Right hindlimb (tissue), 1 donor: ENCODE results near the gene DAND5.

Experiments used
- DNase-seq: peaks from one replicate; pipeline ENCODE4 v3.0.0-alpha.2; 2018

DAND5 gene

DNA sequence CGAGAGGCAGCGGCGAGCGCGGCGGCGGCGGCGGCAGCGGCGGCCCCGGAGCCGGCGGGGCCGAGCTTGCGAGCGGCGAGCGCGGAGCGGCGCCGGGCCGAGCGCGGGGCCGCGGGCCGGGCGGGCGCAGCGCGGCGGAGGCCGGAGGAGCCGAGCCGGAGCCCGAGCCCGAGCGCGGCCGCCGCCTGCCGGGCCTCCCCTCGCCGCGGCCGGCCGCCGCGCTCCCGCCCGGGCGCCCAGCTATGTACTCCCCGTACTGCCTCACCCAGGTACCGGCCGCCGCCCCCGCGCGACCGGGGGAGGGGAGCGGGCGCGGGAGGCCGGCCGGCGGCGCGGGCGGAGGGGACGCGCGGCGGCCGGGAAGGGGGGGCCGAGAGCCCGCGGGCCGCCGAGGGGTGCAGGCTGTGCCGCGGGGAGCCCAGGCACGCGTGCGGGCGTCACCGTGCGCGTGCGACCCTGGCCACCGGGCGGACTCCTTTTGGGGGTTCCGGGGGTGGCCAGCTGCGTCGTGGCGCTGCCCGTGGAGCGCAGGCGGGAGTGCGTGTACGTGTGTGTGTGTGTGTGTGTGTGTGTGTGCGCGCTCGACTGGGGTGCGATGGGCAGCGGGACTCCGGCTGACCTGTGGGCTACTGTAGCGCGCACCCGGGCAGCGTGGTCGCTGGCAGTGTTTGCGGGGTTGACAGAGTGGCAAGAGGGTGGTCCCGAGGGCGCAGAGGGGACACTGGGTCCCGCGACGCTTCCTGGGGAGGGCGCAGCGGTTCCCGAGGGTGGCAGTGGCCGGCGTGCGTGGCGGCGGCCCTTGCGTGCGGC, 26.4 kb downstream of the DAND5 start:
- no peak for DNase-seq

DNA sequence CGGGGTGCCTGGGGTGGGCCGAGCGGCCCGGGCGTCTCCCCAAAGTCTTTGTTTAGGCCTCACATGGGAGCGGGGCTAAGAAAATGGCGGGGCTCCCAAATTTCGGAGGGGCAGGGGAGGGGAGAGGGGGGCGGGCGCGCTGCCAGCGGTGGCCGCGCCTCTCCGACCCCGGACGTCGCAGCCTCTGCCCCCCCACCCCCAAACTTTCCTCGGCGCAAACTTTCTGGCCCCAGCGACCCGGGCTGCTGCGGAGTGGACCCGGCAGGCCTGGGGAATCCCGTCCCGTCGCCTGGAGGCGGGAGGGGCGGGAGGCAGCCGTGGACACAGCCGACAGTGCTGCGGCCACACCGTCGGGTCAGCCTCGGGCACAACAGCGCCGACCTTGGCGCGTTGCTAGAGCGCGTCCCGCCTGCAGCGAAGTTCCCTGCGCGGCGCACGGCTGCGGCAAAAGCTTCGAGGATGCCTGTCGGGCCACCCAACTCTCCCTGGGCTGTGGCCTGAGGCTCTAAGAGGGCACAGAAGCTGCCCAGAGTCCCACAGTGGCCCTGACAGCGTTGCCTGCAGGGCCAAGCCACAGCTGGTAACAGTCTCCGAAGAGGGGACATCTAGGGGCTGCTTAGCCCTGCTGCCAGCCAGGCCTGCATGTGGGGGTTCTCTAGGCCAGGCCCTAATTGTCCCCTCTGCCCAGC, 27.2 kb downstream of the DAND5 start:
- peak; percentile 66 for DNase-seq

DNA sequence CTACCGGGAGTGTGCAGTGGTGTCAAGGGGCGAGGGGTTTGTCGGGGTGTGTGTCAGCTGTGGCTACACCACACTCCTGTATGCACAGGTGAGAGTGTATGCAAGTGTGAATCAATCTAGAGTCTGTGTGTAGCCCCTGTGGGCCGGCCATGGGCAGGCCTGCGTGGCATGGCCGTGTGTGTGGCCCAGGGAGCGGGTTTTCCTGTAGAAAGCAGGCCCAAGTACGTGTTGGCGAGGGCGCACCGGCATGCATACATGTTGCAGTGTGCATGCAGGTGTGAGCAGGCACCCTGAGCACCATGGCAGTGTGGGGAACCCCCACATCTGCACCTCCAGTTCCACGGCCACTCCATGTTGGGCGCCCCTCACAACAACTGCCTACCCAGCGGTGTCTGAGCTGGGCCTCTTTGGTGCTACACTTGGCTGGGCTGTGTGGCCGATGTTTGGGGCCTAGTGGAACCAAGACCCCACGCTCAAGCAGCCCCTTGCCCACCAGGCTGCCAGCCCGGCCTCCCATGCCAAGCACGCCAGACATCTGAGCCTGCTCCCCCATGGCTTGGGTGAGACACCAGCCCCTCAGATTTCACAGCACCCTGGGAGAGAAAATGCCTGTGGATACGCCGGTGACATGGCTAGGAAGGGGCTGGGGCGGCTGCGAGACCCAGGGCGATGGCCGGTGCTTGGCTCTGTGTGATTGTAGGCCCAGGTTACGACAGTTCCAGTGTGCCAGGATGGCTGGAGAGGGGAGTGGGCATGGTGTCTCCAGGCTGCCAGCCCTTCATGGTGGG, 28.0 kb downstream of the DAND5 start:
- DNase-seq, result peak; percentile 36

DNA sequence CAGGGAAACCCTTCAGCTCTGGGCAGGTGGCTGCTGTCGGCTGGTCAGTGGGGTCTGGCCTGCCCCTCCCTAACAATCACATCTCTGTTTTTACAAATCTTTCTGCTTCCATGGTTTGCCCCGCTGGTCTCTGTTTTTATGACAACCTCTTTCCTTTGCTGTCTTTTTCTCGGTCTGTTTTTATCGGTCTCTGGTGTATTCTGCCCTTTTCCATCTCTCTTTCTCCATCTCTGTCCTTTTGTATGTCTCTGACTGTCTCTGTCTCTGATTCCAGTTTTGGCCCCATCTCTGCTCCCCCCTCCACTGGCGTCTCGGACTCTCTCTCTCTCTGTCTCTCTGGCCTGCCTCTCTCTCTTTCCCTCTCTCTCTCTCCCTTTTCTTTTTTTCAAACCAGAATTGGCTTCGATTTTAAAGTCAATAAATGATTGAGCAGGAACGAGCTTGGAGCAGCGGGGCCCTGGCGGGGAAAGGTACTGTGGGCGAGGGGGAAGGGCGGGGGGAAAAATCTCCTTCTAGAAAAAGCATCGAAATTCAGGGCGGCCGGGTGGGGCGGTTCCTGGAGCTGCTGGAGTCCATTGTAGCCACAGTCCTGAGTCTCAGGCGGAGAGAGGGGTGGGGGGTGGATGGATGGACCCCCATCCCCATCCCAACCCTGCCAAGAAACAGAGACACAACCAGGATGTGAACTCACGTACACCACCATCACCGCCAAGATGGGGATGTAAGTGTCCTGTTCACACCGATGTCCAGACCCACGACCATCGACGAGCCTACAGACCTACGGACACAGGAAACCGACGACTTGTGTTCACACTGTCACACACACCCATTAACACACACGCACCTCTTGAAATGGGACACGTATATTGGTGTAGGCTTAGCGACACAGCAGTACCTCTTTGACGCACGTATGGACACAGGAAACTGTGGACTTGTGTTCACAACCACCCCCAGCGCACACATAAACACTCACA, 28.9 kb downstream of the DAND5 start:
- DNase-seq, result peak; percentile 81

DNA sequence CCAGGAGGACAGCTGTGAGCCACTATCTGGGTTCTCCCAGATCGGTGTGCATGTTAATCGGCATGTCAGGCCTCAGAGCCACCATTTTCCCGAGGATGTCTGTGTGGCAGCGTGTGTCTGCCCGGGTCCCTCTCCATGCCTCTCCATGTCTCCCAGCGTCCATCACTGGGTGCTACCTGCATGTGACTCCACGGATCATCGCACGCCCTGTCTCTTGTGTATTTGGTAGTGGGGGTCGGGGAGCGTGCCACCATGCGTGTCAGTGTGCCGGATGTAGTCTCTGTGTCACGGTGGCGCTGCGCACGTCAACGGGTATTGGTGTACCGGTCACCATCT, 31.8 kb downstream of the DAND5 start:
- no peak for DNase-seq

DNA sequence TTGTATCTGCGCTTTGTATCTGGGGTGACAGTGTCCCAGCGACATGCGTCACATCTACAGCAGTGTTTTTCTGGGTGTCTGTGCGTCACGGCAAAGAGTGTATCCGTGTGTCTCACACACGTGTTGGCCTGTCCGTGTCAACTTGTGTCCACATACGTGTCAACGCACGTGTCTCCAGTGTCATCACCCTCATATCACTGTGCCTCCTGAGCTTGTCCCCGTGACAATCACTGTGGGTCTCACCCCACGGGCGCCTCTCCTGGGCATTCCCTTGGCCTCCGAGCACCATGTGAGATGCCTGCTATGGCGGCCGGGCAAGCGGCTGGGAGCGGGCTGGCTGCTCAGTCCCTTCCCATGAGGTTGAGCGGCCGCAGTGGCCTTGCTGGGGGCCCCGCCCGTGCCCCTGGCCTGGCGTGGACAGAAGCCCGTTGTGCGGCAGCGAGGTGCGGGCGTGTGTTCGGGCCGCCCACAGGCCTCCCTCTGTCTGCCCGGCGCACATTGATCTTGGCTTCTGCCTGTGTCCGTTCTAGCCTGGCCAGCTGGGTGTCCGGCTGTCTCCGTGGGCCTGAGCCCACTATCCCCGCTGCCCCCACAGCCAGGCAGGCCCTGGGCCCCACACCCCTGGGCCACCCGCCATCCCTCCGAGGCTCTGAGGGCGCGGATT, 32.3 kb downstream of the DAND5 start:
- DNase-seq, result no peak

DNA sequence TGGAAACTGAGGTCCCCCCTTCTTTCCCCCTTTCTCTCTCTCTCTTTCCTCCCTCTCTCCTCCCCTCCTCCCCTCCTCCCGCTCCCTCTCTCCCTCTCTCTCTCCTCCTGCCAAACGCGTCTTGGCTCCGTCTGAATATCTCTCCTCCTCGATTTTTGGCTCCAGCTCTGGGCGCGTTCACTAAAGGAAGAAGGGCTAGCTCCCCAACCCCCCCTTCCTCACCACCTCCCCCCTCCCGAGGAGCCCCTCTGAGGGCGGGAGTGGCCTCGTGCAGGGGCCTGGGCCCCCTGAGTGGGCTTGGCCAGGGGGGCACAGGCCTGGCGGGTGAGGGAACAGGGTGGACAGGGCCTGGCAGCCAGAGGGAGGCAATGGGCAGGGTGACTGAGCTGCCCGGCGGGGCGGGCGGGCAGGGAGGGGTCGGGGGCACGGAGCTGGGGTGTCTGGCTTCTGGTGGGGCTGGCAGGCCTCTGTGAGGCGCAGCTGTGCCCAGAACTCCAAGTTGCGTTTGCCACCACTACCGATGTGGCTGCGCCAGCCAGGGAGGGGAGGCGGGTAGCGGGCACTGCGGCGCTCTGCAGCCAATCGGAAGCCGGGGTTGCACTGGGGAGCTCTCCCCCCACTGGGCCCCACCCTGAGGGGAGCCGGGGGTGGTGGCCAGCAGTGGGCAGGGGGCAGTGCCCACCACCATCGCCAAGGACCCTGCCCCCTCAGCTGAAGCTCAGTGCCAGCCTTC, 33.0 kb downstream of the DAND5 start:
- peak; percentile 95 for DNase-seq

DNA sequence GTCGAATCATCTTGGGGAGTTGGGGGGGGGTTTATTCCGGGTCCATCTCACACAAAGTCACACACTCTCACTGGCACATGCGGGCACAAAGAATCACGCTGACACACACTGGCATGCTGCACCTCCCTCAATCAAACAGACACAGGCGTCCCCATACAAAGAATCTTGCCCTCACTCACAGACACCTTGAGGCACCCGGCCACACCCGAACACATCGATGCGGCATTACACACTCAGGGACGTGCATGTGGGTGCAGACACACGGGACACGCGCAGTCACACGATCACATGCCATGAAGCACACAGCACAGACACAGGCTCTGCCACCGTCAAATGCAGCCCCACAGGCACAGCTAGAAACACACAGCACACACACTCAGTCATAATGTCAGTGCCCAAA, 33.7 kb downstream of the DAND5 start:
- no peak for DNase-seq

DNA sequence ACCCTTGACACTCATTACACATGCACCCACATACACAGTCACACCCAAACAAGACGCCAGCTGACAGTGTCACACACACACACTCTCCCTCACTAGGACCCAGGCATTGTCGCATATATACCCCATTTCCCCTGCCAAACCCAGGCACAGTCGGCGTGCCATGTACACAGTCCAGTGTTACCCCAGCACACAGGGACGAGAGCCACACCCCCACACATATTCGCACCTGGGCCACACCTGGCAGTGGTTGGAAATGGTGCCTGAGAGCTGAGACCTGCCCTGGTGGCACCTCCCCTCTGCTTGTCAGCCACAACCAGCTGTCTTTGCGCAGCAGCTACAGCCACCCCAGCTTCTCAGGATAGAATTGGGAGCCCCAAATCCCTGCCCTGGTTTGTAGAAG, 34.9 kb downstream of the DAND5 start:
- no peak for DNase-seq

DNA sequence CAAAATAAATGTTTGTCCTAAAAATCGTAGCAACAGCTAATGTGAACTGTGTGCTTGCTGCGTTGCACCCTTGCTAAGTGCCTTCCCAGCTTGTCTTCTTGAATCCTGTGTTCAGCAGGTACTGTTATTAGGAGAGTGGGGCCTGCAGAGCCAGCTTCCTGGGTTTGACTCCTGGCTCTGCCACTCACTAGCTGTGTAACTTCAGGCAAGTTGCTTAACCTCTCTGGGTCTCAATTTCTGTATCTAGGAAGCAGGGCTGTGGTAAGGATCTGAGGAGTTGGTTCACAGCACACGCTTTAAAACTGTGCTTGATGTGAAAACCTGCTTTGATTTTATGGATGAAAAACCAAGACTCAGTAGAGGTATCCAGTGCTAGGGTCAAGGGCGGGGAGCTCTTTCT, 35.9 kb downstream of the DAND5 start:
- no peak for DNase-seq

DNA sequence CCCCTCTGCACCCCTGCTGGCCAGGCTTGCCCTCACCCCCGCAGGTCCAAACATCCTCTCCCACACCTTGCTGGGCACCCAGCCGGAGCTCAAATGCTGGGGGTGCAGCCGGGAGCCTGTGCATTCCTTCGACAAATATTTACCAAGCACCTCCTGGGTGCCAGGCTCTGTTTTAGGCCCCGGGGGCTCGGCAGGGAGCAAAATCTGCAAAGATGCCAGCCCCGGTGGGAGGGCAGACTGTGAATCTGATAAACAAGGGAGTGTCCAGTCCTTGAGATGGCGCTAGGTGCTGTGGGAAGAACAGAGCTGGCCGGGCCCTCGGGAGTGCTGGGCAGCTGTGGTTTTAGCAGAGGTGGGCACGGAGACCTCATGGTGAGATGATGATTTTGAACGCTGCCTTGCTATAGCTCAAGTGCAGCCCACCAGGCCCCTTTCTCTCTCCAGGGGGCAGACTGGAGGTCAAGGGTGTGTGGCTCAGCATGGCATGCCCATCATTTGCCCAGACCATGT, 36.5 kb downstream of the DAND5 start:
- no peak for DNase-seq

DNA sequence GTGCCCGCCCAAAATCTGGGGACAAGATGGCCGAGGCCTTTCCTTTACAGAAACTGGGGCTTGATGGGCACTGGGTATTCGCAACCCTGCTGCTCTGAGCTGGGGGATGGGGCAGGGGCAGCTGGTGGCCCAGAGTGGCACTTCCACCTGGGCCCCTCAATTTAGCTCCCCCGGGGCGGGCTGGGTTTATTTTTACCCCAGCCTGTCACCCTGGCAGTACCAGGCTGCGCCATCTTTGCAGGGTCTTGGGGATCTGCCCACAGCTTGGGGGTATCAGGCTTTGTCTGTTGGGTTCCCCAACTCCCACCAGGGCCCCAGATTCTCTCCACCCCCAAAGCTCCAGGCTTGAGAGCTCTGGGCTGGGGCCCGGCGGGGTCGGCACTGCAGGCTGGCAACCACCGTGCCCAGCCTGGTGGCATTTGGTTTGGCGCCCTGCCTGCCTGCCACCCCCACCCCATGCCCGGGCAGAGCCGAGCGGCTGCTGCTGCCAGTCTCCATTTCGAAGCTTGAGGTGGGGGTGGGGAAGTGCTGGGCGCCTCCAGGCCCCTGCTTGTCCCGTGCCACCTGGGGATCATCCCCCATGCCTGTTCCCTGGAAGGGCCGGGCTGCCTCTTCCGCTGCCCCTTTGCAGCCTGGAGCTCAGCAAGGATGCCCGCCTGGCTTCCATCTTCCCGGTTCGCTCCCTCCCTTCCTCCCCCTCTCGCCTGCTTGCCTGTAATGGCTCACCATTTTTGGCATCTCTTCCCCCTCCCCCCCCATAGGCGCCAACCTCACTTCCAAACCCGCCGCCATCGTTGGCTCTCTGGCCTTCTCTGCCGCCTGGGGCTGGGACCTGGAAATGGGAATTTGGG, 37.3 kb downstream of the DAND5 start:
- DNase-seq, result peak; percentile 63

DNA sequence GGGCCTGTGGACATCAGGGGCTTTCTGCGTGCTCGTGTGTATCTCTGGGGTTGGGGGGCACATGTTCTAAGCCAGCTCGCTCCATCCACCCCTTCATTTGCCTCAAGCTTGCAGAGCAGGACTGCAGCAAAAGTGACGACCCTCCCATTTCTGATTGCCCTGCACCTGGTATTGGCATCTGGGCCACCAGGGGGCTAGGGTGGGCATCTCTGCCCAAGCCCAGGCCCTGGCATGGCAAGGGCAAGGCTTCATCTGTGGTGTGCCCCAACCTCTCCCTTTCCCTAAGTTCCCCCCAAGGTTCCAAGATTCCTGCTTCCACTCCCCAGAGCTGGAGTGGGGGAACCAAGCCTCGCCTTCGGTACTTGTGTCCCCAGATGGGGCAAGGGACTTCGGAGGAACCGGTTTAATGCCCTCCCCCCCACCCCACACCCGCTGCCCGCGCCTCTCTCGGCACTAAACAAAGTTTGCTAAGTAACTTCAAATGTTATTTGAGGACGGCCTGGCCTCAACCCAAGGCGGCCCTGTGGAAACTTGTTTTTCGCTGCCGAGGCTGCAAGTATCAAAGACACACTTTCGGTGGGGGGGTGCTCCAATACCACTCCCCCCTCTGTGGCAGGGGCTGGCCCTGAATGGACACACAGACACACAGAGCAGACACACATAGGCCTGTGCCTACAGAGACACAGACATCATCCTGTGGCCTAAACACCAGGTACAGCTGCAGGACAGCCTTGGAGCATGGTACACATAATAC, 38.1 kb downstream of the DAND5 start:
- DNase-seq, result peak; percentile 80

DNA sequence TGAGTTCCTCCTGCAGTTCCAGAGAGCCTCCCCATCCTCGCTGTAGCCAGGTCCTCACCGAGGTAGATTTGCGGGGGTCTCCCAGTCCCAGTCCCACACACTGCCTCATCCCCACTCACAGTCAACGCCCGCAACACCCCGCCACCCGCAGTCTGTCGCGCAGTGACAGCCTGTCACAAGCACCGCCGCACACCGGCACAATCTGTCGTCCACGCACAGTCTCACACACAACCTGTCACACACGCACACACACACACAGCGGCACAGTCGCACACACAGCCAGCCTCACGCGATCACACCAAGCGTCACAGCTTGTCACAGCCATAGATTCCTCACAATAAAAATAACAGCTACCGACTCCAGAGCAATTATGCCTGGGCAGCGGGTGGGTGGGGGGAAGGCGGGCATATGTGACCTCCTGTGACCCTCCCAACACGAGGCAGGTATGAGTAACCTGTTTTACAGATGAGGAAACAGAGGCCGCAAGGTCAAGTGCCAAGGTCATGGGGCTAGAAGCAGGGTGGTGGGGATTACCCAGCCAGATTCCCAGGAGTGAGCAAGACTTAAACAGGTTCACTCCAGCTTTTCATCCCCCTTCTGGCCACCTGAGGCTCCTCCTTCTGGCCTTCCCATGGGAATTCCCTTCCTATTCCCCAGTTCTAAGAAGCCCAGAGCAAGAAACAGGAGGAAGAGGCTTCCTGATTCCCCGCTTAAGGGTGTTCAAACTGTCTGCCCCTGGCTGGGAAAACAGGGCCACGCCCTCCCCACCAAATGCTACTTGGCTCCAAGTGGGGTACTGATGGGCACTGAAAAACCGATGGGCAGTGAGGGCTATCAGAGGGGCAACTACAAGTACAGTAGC, 39.8 kb downstream of the DAND5 start:
- DNase-seq, result no peak

DNA sequence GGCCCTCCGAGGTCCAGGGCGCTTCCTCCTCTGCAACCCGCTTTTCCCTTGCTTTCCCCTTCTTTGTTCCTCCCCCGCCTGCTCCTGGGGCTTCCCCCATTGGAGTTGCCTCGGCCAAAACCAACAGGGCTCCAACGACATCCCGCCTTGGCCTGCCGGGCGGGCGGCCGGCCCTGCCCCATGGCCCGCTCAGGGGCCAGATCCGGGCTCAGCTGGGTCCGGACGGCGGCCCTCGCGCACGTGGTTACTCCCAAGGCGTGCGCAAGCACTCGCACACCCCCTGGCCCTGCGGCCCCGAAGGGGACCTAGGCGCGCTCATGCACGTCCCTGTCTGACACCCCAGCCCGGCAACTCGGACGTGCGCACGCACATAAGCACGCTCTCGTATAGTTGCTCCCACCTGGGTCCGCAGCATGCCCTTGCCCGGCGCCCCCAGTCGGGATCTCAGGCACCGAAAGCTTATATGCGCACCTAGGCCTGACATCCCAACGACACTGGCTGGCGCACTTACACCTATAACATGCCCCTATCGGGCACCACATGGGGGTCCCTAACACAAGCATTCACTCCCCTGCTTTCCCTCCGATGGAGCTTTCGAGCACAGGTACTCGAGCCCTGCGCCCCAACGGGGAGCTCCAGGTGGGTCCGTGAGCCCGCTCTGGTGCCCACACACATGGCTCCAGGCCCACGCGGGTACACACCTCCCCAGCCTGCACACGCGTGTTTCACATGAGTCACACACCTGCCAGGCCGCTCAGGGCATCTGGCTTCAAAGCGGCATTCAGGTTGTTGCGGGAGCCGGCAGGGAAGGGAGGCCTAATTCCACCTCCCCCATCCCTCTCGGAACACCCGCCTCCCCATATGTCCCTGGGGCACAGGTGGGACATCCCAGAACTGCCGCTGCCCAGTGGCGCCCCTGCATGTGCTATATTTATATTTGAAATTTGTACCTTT, 40.9 kb downstream of the DAND5 start:
- DNase-seq, result peak; percentile 77

DNA sequence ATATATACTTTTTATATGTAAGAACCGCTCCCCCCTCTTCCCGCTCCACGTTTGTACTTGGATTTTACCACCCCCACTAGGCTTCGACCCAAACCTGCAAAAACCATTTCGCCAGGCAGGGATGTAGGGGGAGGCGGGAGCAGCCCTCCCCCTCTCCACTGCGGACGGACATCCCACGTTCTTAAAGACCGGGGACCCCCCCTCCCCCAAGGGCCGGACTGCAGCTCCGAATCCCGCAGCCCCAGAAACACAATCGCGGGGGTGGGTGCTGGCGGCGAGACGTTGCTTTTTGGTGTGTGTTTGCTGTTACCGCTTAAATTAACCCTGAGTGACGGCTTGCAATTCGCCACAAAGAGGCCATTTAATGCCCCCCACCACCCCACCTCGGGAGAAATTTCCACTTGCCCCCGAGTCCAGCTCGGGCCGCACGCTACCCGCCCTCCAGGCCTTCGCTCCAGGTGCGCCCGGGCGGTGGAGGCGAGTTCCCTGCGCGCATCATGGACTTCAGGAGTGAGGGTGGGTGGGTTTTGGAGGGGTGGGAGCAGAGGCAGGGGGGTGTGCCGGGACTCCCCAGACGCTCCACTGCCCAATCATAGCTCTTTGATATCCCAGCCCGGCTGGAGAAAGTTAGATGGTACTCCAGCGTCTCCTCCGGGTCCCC, 41.7 kb downstream of the DAND5 start:
- peak; percentile 65 for DNase-seq
